Skeletal muscle cell (primary cell): ENCODE measurements around the gene MTA3.

Experiments used
- DNase-seq: peaks from one replicate; pipeline ENCODE4 v3.0.0-alpha.2; 2010; ENCODE audit warnings: low read depth
- H3K4me3 ChIP-seq: 2 replicates; pipeline ENCODE4 v1.5.1; 2011; ENCODE audit warnings: low read depth, mild to moderate bottlenecking, control low read depth, low read length, moderate library complexity

MTA3 gene

DNA sequence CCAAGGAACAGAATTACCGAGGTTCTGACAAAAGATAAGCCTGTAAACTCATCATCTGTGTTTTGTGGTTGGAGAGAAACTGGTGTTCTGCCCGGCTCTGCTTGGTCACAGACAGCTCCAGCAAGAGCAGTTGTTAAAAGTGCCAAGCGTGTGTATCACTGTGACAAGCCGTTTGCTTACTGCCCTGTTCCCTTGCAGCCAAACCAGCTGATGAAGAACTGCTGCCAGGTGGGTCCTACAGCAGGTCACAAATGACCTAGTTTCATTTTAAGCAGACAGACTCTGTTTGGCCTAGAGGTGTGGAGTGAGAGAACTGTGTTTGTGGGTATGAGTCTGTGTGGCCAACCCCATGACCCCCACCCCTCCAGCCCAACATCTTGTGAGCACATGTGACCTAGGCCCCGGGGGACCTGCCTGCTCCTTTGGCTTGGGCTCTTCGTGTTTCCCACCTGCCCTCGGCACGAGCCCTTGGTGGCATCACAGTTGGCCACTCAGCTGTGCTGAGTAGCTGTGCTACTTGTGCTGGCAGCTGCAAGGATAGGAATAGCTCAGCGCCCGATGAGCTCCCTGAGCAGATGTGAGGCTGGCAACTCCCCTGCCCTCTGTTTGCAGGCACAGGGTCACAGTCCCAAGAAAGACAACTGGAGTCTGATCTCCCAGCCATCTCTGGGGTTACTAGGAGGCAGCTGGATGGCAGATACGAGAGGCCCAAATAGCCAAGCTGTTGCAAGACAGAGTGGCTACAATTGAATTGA, 185.8 kb downstream of the MTA3 start:
- DNase-seq = peak; percentile 58
- no peak overlapping the region for H3K4me3 ChIP-seq

DNA sequence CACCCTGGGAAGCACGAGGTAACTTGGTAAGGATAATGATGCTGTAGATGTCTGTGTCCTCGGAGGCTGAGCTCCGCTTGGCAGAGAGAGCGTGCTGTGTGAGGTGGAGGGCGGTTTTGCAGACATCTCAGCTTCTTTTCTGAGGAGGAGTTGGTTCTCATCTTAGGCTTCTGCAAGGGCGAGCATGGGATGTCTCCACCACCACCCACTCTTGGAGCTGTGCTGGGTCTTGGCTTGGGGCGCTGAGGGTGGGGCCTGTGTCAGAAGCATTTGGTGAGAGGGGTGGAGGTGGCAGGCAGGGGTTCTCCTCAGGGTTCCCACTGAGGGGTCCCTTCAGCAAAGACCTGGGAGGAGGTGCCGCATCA, 186.3 kb downstream of the MTA3 start:
- no peak for DNase-seq
- no peak overlapping the region for H3K4me3 ChIP-seq

DNA sequence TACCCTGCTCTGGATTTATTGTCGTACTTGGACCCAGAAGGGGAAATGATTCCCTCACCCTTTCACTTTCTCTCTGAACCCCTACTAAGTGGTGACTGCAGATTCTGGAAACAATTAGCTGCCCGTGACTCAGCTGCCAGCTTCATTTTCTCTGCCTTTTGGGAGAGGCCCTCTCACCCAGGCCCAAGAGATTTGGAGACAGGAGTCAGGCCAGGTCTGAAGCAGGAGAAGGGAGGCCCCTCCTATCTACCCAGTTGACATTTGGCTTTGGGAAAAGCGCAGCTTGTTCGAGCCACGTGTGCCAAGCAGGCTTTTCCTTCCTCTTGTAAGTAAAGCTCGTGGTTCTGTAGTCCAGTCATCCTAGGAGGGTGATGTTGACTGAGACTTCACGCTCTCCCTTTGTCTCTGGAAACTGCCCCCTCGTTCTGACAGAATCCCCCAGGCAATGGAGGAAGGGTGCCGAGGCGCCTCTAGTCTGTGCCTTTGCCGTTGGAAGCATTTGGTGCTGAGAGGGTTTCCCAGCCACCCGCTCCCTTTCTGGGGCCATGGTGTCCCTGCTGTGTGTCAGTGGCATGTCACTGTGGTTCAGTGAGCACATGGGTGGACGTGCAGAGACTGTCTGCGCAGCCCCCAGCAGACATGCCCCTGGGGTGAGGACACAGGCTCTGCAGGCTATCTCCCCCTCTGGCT, 186.9 kb downstream of the MTA3 start:
- DNase-seq = no peak
- no peak overlapping the region for H3K4me3 ChIP-seq

- no peak overlapping the region for H3K4me3 ChIP-seq
- DNase-seq = no peak
Observed at GRCh38 chr2:42756150-42756775, 187.8 kb downstream of the MTA3 start.

DNA sequence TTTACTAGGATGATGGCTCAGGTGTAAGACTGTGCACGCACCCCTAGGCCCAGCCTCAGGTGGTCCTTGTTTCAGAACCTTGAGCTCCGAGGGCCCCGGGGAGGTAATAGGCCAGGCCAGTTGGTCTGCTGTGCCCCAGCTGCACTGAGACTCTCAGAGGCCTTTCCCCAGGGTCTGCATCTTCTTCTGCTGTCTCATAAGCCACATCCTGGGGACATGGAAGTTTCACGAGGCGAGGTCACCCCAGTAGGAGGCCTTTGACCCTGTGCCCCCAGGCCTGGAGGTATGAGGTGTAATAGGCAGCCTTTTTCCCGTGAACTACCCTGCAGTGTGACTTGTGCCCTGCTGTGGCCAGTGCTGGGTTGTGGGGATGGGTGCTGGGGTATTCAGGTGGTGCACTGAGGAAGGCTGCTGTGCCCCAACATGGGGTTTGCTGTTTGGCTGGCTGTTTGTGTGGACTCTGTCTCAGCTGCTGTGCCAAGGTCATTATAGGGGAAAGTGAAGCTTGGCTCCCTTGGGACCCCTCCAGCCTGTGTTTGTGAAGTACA, 188.6 kb downstream of the MTA3 start:
- no peak overlapping the region for H3K4me3 ChIP-seq
- DNase-seq = no peak

GRCh38 chr2:42757981-42758740, 189.7 kb downstream of the MTA3 start:
- DNase-seq = no peak
- no peak overlapping the region for H3K4me3 ChIP-seq

DNA sequence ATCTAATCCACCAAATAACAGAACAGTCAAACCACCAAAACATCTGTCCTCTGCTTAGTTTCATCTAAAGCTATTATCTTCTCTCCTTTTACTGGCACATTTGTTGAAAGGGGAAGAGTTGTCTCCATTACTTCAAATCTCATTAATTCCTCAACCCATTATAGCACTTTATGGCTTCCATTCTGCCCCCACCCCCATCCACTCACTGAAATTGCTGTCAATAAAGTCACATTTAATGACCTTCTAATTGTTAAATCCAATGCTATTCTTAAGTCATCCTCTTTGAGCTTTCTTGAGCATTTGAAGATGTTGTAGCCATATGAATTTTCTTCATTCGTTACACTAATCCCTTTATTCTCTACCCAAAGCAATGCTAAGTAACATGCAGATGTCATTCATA, 190.3 kb downstream of the MTA3 start:
- no peak overlapping the region for H3K4me3 ChIP-seq
- no peak for DNase-seq

- H3K4me3 ChIP-seq = no peak overlapping the region
- no peak for DNase-seq
Observed at GRCh38 chr2:42761554-42761953, 193.1 kb downstream of the MTA3 start.

DNA sequence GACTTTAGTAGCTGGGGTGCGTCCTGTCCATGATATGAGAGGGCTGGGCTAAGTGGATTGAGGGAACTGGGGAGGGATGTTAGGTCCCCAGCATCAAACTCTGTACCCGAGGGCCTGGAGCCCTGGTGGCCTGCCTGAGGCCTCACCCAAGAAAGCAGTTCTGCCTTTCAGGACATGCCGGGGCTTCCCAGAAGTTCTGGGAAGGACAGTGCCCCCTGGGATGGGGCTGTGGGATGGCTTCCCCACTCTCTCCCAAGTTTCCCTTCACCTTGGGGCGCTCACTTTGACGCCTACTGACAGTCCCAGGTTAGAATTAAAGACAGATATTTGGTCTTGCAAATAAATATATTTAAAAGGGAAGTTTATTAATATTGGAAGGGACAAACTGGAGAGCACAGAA, 193.7 kb downstream of the MTA3 start:
- no peak for DNase-seq
- no peak overlapping the region for H3K4me3 ChIP-seq

DNA sequence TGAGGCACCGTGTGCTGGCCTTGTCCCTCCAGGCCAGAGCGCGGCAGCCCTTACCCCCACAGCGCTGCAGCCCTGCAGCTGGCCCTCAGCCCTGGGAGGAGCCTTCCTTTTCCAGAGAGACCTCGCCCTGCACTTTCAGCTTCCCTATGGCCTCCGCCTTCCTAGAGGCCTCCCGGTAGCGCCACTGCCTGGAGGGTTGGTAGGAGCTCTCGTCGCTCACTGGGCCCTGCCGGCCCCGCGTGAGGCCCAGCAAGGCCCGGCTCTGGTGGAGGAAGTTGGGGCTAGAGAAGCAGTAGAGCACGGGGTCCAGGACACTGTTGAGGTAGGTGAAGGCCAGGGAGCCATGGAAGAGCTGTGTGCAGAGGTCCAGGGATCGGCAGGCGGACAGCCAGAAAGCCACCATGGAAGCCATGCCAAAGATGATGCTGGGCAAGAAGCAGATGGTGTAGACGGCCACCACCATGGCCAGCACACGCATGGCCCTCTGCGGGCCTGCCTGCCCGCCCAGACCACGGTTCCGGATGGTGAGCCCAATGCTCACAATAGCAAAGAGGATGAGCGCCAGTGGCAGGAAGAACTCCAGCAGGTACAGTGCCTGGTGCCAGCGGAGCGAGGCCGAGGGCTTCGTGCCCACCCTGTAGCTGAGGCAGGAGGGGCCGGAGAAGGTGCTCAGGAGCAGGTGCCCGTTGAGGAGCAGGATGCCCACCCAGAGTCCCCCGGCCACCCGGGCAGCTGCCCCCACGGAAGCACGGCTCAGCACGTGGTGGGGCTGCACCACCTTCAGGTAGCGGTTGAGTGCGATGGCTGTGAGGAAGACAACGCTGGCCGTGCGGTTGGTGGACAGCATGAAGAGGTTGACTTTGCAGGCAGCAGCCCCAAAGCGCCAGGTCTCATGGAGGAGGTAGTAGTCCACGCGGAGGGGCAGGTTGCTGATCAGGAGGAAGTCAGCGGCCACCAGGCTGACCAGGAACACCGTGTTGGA, 194.7 kb downstream of the MTA3 start:
- no peak for DNase-seq
- H3K4me3 ChIP-seq = no peak overlapping the region

- no peak for DNase-seq
Observed at GRCh38 chr2:42764096-42764495, 195.7 kb downstream of the MTA3 start, which contains the start of gene OXER1. Gene OXER1 (minus strand): TSS chr2:42764135. CDS start chr2:42764062, 73 bp downstream.

GRCh38 chr2:42764901-42765300, 196.5 kb downstream of the MTA3 start:
- DNase-seq = no peak

More at GRCh38 chr2:42764096-42764495, 195.7 kb downstream of the MTA3 start, which contains the start of gene OXER1:
- H3K4me3 ChIP-seq = no peak within 1 kb of the TSS

DNA sequence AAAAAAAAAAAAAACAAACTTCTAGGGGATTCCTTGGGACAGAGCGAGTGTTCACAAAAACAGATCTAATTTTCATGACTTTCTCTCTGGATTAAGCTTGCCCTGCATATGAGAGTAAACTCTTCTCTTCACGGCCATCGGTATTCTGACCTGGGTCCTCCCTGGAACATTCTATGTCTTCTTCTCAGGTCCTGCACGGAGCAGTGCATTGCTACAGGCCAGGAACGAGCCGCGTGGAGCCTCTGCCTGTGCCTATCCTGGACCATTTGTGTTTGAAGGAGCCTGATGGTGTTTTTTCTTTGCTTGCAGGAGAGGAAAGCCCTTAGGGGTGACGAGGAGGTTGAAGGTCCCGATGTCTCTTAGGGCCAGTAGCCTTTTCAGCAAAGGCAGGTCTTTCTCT, 197.3 kb downstream of the MTA3 start:
- no peak for DNase-seq
- no peak overlapping the region for H3K4me3 ChIP-seq

More at GRCh38 chr2:42764901-42765300, 196.5 kb downstream of the MTA3 start:
- no peak overlapping the region for H3K4me3 ChIP-seq

- DNase-seq = no peak
- no peak overlapping the region for H3K4me3 ChIP-seq
Observed at GRCh38 chr2:42767080-42767898, 198.9 kb downstream of the MTA3 start.

DNA sequence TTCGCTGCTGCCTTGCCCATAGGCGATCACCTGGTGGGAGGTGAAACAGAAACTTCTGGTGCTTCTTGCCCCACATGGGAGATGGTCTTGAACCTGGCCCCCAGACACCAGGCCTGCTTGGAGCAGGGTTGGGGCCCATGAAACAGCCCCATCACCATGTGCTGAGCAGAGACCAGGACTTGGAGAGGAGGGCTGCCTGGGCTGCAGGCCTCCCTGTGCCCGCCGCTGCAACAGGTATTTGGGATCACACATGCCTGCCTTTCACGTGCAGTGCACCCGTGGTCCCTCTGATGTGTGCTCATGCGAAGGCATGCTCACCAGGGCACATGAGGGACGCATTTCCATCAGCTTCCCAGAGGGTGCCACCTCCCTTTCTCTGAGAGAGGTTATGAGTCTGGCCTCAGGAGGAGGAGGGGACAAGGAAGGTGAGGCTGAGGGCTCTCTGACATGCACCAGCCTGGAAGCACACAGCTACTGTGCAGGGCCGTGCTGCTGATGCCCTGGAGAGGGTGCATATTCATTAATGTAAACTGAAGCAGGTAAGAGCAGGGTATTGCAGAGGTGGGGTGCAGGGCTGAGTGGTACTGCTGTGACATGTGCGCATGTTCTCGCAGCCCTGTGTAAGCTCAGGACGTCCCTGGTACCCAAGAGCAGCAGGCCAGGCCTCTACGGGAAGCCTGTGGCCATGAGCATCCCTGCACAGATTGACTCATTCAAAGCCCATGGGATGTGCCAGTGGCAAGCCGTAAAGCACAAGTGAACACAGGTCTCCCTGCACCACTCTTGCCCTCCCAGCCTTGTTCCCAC, 199.7 kb downstream of the MTA3 start:
- DNase-seq = no peak
- H3K4me3 ChIP-seq = no peak overlapping the region

DNA sequence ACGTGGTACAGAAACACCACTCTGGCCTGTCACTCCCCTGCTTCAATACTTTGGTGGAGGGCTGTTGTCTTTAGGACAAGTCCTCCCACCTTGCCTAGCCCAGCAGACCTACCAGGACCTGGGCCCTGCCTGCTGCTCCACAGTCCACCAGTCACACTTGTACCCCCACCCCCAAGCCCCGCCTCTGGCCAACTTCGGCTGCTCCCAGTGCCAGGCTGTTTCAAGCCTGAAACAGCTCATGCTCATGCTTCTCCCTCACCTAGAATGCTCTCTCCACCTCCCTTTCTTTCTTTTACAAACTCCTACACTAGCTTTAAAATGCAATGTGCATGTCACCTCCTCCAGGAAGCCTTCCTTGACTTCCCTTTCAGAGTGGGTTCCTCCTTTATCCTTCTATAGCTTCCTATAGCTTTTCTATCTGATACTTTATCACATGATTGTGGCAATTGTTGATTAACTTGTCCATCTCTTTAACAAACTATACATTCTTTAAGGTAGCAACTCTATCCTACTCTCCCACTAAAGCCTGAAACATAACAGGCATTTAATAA, 200.3 kb downstream of the MTA3 start:
- no peak for DNase-seq
- H3K4me3 ChIP-seq = no peak overlapping the region
